Nephron progenitor cell (in vitro differentiated cells): ENCODE measurements around the gene ALOXE3.
A peak's percentile ranks its signal among the peaks of the same experiment; 100 is the strongest.

Source experiments
- DNase-seq: peaks from one replicate; pipeline ENCODE4 v3.0.0; 2021
- H3K27ac Mint-ChIP-seq: 2 replicates; pipeline ENCODE4 v1.8.0; 2021; ENCODE audit warnings: mild to moderate bottlenecking, moderate library complexity, mixed read lengths
- H3K27me3 Mint-ChIP-seq: 2 replicates; pipeline ENCODE4 v1.8.0; 2021; ENCODE audit warnings: mild to moderate bottlenecking, low read depth, mixed read lengths; ENCODE audit not compliant: poor library complexity
- H3K36me3 Mint-ChIP-seq: 2 replicates; pipeline ENCODE4 v1.8.0; 2021; ENCODE audit warnings: low read depth, mixed read lengths
- H3K4me1 Mint-ChIP-seq: 2 replicates; pipeline ENCODE4 v1.8.0; 2021; ENCODE audit warnings: mixed read lengths
- H3K4me3 Mint-ChIP-seq: 2 replicates; pipeline ENCODE4 v1.8.0; 2021; ENCODE audit warnings: mild to moderate bottlenecking, moderate library complexity, mixed read lengths
- H3K9me3 Mint-ChIP-seq: 2 replicates; pipeline ENCODE4 v1.8.0; 2021; ENCODE audit warnings: mild to moderate bottlenecking, moderate library complexity, mixed read lengths
- CTCF ChIP-seq: fragments of 200-600 bp; sonication (generic); IDR thresholded peaks from 2 replicates; pipeline ENCODE4 v1.5.0; 2021; ENCODE audit warnings: antibody characterized with exemption

ALOXE3 gene

GRCh38 chr17:8162997-8163977, 45.0 kb upstream of the ALOXE3 start:
- Mint-ChIP-seq H3K4me1 (peaks cover 46% of the 10 kb centered on the region), H3K9me3 (no peaks in the 10 kb centered on the region), H3K27ac (peak overlapping the region; percentile 95), H3K27me3 (peaks cover 5% of the 10 kb centered on the region), H3K36me3 (peaks cover 11% of the 10 kb centered on the region), H3K4me3 (peak overlapping the region; percentile 89)
- DNase-seq: no peak
- TF ChIP-seq CTCF: no peak

DNA sequence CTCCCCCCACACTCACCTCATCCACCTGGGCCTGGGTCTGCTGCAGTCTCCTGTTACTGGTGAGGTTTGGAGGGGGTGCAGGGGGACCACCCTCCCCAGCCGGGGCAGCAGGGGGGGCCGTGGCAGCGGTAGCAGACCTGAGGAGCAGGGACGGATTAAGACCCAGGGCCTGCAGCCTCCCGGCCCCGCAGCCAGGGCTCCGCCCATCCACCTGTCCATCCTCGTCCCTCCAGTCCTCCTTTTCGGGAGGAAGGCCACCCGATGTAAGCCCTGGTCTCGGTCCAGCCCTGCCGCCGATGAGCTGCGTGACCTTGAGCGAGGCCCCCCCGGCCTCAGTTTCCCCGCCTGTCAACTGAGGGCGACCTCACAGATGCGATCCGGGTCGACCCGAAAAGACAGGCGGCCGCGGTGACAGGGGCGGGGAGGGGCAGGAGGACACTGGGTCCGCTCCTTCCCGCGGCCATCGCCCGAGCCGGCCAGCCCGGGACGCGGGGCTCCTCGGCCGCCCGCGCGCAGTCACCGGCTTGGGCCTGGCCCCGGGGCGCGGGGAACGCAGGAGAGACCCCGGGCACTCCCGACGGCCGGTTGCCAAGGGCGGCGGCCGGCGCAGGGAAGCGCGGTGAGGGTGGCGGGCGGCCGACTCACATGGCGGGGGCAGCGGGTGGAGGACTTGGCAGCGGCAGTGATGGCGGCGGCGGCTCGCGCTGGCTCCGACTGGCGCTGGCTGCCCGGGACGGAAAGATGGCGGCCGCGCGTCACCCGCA, 44.1 kb upstream of the ALOXE3 start, which contains the start of gene VAMP2:
VAMP2 (minus strand) TSS at position 716 of the 764 bp plus-strand sequence; CDS start at position 647, 69 bp downstream.
- no peaks in the 10 kb centered on the region for H3K9me3 Mint-ChIP-seq
- H3K27me3 Mint-ChIP-seq: peaks cover 5% of the 10 kb centered on the region
- peaks cover 46% of the 10 kb centered on the region for H3K4me1 Mint-ChIP-seq
- H3K27ac Mint-ChIP-seq: peak within 1 kb of the TSS; percentile 95
- peak within 1 kb of the TSS; percentile 89 for H3K4me3 Mint-ChIP-seq
- DNase-seq: peak; percentile 87
- TF ChIP-seq CTCF: no peak
- H3K36me3 Mint-ChIP-seq: peaks cover 11% of the 10 kb centered on the region

- H3K9me3 Mint-ChIP-seq: no peaks in the 10 kb centered on the region
- no peak for DNase-seq
- no peak for TF ChIP-seq CTCF
- H3K27ac Mint-ChIP-seq: no peak overlapping the region
- peak overlapping the region; percentile 82 for H3K4me3 Mint-ChIP-seq
- peaks cover 5% of the 10 kb centered on the region for H3K27me3 Mint-ChIP-seq
- H3K36me3 Mint-ChIP-seq: peaks cover 11% of the 10 kb centered on the region
- H3K4me1 Mint-ChIP-seq: peaks cover 46% of the 10 kb centered on the region
Observed at GRCh38 chr17:8161289-8162232, 43.2 kb upstream of the ALOXE3 start.

- DNase-seq: no peak
- peaks cover 5% of the 10 kb centered on the region for H3K27me3 Mint-ChIP-seq
- no peak for TF ChIP-seq CTCF
- peaks cover 11% of the 10 kb centered on the region for H3K36me3 Mint-ChIP-seq
- peak overlapping the region; percentile 82 for H3K4me3 Mint-ChIP-seq
- no peak overlapping the region for H3K27ac Mint-ChIP-seq
- no peaks in the 10 kb centered on the region for H3K9me3 Mint-ChIP-seq
- H3K4me1 Mint-ChIP-seq: peaks cover 46% of the 10 kb centered on the region
Observed at GRCh38 chr17:8160741-8161221, 42.5 kb upstream of the ALOXE3 start.

- Mint-ChIP-seq H3K9me3 (no peaks in the 10 kb centered on the region), H3K4me1 (peaks cover 45% of the 10 kb centered on the region), H3K27ac (peak overlapping the region; percentile 95), H3K27me3 (peaks cover 5% of the 10 kb centered on the region), H3K4me3 (peak overlapping the region; percentile 62), H3K36me3 (peaks cover 11% of the 10 kb centered on the region)
- no peak for DNase-seq
- TF ChIP-seq CTCF: no peak
Observed at GRCh38 chr17:8160224-8160577, 41.9 kb upstream of the ALOXE3 start.
